Nephron (organoid): ENCODE data around the gene FOS.

Source experiments
- H3K27ac Mint-ChIP-seq, 3 experiments: 2 replicates each; pipeline ENCODE4 v1.8.0; 2020; ENCODE audit warnings: mixed read lengths in 3 of 3, mild to moderate bottlenecking in 2 of 3, moderate library complexity in 1 of 3
- H3K27me3 Mint-ChIP-seq: 2 replicates; pipeline ENCODE4 v1.8.0; 2021; ENCODE audit warnings: low read depth, mild to moderate bottlenecking, moderate library complexity, mixed read lengths
- H3K36me3 Mint-ChIP-seq: 2 replicates; pipeline ENCODE4 v1.8.0; 2020; ENCODE audit warnings: low read depth, mixed read lengths
- H3K4me1 Mint-ChIP-seq: 2 replicates; pipeline ENCODE4 v1.8.0; 2020; ENCODE audit warnings: mixed read lengths
- H3K4me3 Mint-ChIP-seq, 3 experiments: 2 replicates each; pipeline ENCODE4 v1.8.0; 2020; ENCODE audit warnings: mild to moderate bottlenecking in 3 of 3, mixed read lengths in 3 of 3, moderate library complexity in 2 of 3
- H3K9me3 Mint-ChIP-seq: 2 replicates; pipeline ENCODE4 v1.8.0; 2020; ENCODE audit warnings: mixed read lengths
- TF ChIP-seq, protein P1 (sequence below), 3 experiments: fragments of 200-600 bp; sonication (generic); IDR thresholded peaks; one replicate each; pipeline ENCODE4 v1.5.0; 2021; ENCODE audit warnings: antibody characterized with exemption in 3 of 3; ENCODE audit not compliant: unreplicated experiment in 3 of 3

The FOS gene

DNA sequence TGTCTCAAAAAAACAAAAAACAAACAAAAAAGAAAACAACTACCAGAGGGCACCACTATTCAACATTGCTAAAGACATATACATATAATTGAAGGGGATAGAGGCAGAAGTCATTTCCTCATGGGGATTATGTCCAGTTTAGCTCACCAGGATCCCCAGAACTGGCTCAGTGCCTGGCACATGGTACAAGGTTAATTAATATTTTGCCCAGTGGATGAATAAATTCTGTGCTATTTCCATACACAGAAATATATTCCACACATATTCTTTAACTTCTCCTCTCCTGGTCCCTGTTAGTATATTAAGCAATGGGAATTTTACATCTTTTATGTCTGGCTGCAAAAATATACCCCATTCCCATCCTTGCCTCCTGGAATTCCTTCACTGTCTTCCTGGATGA, 6.7 kb downstream of the FOS start:
- Mint-ChIP-seq H3K9me3 (no peaks in the 10 kb centered on the region), H3K36me3 (peaks cover 15% of the 10 kb centered on the region), H3K27ac (no peak overlapping the region), H3K27me3 (peaks cover 28% of the 10 kb centered on the region), H3K4me1 (peaks cover 17% of the 10 kb centered on the region), H3K4me3 (no peak overlapping the region)
- TF ChIP-seq, protein P1, sequence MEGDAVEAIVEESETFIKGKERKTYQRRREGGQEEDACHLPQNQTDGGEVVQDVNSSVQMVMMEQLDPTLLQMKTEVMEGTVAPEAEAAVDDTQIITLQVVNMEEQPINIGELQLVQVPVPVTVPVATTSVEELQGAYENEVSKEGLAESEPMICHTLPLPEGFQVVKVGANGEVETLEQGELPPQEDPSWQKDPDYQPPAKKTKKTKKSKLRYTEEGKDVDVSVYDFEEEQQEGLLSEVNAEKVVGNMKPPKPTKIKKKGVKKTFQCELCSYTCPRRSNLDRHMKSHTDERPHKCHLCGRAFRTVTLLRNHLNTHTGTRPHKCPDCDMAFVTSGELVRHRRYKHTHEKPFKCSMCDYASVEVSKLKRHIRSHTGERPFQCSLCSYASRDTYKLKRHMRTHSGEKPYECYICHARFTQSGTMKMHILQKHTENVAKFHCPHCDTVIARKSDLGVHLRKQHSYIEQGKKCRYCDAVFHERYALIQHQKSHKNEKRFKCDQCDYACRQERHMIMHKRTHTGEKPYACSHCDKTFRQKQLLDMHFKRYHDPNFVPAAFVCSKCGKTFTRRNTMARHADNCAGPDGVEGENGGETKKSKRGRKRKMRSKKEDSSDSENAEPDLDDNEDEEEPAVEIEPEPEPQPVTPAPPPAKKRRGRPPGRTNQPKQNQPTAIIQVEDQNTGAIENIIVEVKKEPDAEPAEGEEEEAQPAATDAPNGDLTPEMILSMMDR (IDR thresholded peaks at IDR 0.05; ENCODE audit: unreplicated experiment in 3 of 3), result no peak

DNA sequence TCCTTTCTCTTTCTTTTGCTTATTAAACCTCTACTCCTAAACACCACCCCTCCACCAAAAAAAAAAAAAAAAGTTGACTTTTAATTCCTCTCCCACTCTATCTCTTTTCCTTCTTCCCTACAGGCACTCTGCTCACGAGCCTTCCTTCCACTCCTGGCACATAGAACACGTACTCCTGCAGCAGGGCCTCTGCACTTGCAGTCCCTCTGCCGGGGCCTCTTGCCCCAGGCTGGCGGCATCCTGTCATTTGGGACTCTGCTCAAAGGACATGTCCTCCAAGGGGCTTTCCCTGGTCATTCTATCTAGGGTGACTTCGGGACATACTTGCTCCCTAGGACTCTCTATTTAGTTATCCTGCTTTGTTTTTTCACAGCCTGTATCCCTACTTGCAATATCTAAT, 7.7 kb downstream of the FOS start:
- peaks cover 9% of the 10 kb centered on the region for H3K4me1 Mint-ChIP-seq
- TF ChIP-seq, protein P1 (IDR thresholded peaks at IDR 0.05; ENCODE audit: unreplicated experiment in 3 of 3), result no peak

DNA sequence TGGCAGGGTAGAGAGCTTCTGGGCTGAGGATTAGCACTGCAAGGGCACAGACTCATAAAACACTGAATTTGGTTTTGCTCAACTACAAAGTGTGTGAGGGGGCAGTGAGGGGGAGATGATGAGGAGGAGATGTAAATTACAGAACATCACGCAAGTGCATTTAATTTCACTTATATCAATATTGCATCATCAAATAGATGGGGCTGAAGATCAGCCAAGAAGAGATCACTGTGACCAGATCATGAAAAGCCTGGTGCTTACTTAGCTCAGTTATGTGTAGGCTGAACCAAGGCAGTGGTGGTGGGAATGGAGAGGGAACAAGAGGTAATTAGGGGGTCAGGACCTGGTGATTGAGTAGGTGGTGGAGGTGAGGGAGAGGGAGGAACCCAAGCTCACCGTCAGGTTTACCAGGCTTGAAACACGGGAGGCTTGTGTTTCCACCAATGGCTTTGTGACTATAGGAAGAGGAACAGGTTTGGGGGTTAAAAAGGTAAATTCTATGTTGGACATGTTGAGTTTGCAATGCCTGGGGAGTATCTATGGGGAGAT, 11.3 kb downstream of the FOS start:
- H3K9me3 Mint-ChIP-seq, result no peaks in the 10 kb centered on the region
- H3K27ac Mint-ChIP-seq, result peak overlapping the region in 1 of 3 experiments; percentile 47
- H3K4me3 Mint-ChIP-seq, result peak overlapping the region in 2 of 3 experiments; percentile 3 to 31
- no peaks in the 10 kb centered on the region for H3K36me3 Mint-ChIP-seq
- H3K27me3 Mint-ChIP-seq, result peaks cover 12% of the 10 kb centered on the region
- TF ChIP-seq, protein P1 (IDR thresholded peaks at IDR 0.05; ENCODE audit: unreplicated experiment in 3 of 3), result no peak
- H3K4me1 Mint-ChIP-seq, result peaks cover 11% of the 10 kb centered on the region

More for the DNA sequence above, 7.7 kb downstream of the FOS start:
- H3K27me3 Mint-ChIP-seq, result peaks cover 20% of the 10 kb centered on the region
- H3K27ac Mint-ChIP-seq, result peak overlapping the region in 2 of 3 experiments; percentile 1 to 4
- peaks cover 8% of the 10 kb centered on the region for H3K36me3 Mint-ChIP-seq
- no peaks in the 10 kb centered on the region for H3K9me3 Mint-ChIP-seq
- H3K4me3 Mint-ChIP-seq, result no peak overlapping the region

DNA sequence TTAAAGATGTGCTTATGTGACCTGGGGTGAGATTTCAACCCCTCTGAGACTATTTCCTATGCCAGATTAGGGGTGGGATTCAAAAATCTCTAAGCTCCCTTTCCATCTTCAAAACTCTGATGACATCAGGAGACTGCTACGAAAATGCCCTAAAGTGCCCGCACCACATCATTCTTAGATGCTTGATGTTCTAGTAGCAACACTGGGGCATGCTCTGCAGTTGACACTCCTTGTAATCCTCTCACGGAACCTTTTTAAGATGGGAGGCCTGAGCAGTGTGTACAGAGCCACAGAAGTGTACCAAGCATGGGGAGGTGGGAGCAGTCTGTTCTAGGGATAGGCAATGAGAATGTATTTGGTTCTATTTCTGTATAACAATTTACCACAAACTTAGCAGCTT, 12.2 kb downstream of the FOS start:
- H3K4me1 Mint-ChIP-seq, result peaks cover 19% of the 10 kb centered on the region
- TF ChIP-seq, protein P1 (IDR thresholded peaks at IDR 0.05; ENCODE audit: unreplicated experiment in 3 of 3), result no peak
- H3K9me3 Mint-ChIP-seq, result no peaks in the 10 kb centered on the region
- peak overlapping the region; percentile 26 to 62 (median 33) for H3K4me3 Mint-ChIP-seq
- H3K27ac Mint-ChIP-seq, result no peak overlapping the region
- H3K27me3 Mint-ChIP-seq, result peaks cover 12% of the 10 kb centered on the region
- H3K36me3 Mint-ChIP-seq, result no peaks in the 10 kb centered on the region

DNA sequence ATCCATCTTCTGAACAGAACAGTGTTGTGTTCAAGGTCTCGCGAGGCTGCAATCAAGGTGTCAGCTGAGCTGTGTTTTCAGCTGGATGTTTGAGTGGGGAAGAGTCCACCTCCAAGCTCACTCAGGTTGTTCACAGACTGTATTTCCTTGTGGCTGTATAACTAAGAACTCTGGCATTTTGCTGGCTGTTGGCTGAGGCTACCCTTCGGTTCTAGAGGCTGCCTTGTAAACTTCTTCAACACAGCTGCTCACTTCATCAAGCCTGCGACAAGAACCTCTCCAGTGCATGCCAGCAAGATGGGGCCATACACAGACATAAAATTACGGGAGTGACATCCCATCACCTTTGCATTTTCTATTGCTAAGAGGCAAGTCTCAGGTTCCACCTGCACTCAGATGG, 12.7 kb downstream of the FOS start:
- Mint-ChIP-seq H3K27ac (no peak overlapping the region), H3K9me3 (no peaks in the 10 kb centered on the region), H3K4me1 (peaks cover 21% of the 10 kb centered on the region), H3K4me3 (peak overlapping the region in 1 of 3 experiments; percentile 46), H3K36me3 (no peaks in the 10 kb centered on the region), H3K27me3 (peaks cover 10% of the 10 kb centered on the region)
- TF ChIP-seq, protein P1 (IDR thresholded peaks at IDR 0.05; ENCODE audit: unreplicated experiment in 3 of 3), result no peak

DNA sequence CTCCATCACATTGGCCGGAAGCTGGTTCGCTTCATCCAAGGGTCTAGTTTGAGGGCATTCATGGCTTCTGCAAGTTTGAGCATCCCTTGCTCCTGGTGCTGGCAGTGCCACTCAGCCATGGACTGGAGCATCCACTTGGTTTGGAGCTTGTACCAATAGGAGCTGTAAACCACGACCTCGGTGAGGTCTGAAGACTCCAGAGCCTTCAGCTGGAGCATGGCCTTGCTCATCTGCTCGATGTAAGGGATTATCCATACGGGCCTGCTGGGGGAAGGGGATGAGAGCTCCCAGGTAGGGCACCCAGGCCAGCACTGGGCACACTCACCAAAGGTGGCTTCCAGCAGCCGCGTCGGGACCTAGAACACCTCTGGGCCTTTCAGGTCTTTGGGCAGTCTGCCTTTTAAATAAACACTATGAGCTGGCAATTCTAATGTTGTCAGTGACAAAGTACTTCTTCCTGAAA, 13.5 kb downstream of the FOS start:
- H3K27me3 Mint-ChIP-seq, result peaks cover 8% of the 10 kb centered on the region
- peaks cover 21% of the 10 kb centered on the region for H3K4me1 Mint-ChIP-seq
- no peaks in the 10 kb centered on the region for H3K9me3 Mint-ChIP-seq

More for the DNA sequence above, 13.5 kb downstream of the FOS start:
- Mint-ChIP-seq H3K36me3 (no peaks in the 10 kb centered on the region), H3K4me3 (peak overlapping the region in 1 of 3 experiments; percentile 32), H3K27ac (no peak overlapping the region)
- TF ChIP-seq, protein P1 (IDR thresholded peaks at IDR 0.05; ENCODE audit: unreplicated experiment in 3 of 3), result no peak
